ENCODE results near the gene KLHL33.

- no peak for TF ChIP-seq CTCF (conservative IDR thresholded peaks at IDR 0.05)
- no peak for TF ChIP-seq EZH2 (IDR thresholded peaks at IDR 0.05; ENCODE audit: low read depth)
These were observed 22.9 kb downstream of the KLHL33 start, which contains the start of gene TEP1 for GRCh38 chr14:20412876-20413743.

Measured in PC-9 (cell line).